H1 (cell line): ENCODE data around the gene CMIP. TPM values are rescaled to one million over a fixed set of nuclear protein-coding genes. Genes with fewer than 3 reads are reported as not detected.

Source experiments
- BRCA1 ChIP-seq: IDR thresholded peaks from 2 replicates; pipeline ENCODE4 v1.6.1; 2012; ENCODE audit warnings: low read depth, low read length, improper control_type of control experiment
- RAD21 ChIP-seq, 2 experiments: IDR thresholded peaks in 1 of 2; conservative IDR thresholded peaks in 1 of 2; 2 replicates each; pipeline ENCODE4 v1.6.1; 2011; ENCODE audit warnings: low read depth in 2 of 2, low read length in 2 of 2, improper control_type of control experiment in 1 of 2, inconsistent platforms in 1 of 2, mild to moderate bottlenecking in 1 of 2, moderate library complexity in 1 of 2
- SUZ12 ChIP-seq: fragments of 200-600 bp; sonication (generic); IDR thresholded peaks from 2 replicates; pipeline ENCODE4 v1.6.1; 2012; ENCODE audit warnings: mild to moderate bottlenecking, inconsistent platforms, low read length, moderate library complexity, mixed read lengths
- TAF1 ChIP-seq: IDR thresholded peaks from 2 replicates; pipeline ENCODE4 v1.6.1; 2011; ENCODE audit warnings: mild to moderate bottlenecking, low read depth, low read length
- polyA plus RNA-seq, 7 experiments: library from polyadenylated mRNA; depleted of rRNA in 3 of 7; stranded (reverse) in 5 of 7; unstranded in 2 of 7; fragments of >200 nt in 5 of 7; fragments of 200-250 nt in 2 of 7; gene quantifications; 1 replicate in 5 of 7; 2 replicates in 1 of 7; 4 replicates in 1 of 7; pipeline versions ENCODE4 v1.2.1 to v1.2.3, GENCODE V29; 2011 to 2013; ENCODE audit warnings: missing spikeins in 2 of 7, mixed read lengths in 2 of 7
- total RNA-seq: library from RNA; stranded (reverse); fragmentation: NEBNext Ultra II Directional; extraction: Animal tissue kit (Norgen Biotek cat#: 25700); gene quantifications from 2 replicates; pipeline ENCODE4 v1.2.1, GENCODE V29; 2021
- TF ChIP-seq, protein P1 (sequence below): fragments of 300-600 bp; sonication (generic); IDR thresholded peaks from 2 replicates; pipeline ENCODE4 v1.7.1; 2012; ENCODE audit warnings: low read length, moderate library complexity, mild to moderate bottlenecking, inconsistent platforms; ENCODE audit not compliant: insufficient replicate concordance

Gene CMIP
- total and polyA plus RNA-seq, 2 of the 8 experiments (the other 6 are each of a cell fraction or from before 2014, with no cell fraction given) = 7.9 to 53.2 TPM

DNA sequence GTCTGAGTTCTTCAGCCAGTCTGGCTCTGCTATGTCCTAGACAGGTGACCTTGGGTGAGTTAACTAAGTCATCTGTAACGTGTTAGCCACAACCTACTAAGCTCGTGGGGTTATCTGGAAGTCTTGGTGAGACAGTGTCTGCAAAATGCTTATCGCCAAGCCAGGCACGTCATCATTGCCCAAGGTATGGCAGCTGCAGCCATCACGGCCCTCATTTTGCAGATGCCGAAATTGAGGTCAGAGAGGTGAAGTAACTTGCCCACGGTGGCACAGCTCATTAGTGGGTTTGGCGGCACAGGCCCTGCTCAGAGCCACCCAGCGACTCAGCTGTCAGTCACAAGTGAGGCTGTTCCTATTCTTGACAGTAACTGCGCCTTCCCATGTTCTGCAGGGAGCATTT, 79.8 kb downstream of the CMIP start (continued):
- TF ChIP-seq SUZ12 (no peak), TAF1 (no peak), BRCA1 (no peak), RAD21 (IDR thresholded peaks at IDR 0.05 in 1 of 2, conservative IDR thresholded peaks at IDR 0.05 in 1 of 2; ENCODE audit: low read depth in 2 of 2, low read length in 2 of 2) (no peak)
- TF ChIP-seq, protein P1, sequence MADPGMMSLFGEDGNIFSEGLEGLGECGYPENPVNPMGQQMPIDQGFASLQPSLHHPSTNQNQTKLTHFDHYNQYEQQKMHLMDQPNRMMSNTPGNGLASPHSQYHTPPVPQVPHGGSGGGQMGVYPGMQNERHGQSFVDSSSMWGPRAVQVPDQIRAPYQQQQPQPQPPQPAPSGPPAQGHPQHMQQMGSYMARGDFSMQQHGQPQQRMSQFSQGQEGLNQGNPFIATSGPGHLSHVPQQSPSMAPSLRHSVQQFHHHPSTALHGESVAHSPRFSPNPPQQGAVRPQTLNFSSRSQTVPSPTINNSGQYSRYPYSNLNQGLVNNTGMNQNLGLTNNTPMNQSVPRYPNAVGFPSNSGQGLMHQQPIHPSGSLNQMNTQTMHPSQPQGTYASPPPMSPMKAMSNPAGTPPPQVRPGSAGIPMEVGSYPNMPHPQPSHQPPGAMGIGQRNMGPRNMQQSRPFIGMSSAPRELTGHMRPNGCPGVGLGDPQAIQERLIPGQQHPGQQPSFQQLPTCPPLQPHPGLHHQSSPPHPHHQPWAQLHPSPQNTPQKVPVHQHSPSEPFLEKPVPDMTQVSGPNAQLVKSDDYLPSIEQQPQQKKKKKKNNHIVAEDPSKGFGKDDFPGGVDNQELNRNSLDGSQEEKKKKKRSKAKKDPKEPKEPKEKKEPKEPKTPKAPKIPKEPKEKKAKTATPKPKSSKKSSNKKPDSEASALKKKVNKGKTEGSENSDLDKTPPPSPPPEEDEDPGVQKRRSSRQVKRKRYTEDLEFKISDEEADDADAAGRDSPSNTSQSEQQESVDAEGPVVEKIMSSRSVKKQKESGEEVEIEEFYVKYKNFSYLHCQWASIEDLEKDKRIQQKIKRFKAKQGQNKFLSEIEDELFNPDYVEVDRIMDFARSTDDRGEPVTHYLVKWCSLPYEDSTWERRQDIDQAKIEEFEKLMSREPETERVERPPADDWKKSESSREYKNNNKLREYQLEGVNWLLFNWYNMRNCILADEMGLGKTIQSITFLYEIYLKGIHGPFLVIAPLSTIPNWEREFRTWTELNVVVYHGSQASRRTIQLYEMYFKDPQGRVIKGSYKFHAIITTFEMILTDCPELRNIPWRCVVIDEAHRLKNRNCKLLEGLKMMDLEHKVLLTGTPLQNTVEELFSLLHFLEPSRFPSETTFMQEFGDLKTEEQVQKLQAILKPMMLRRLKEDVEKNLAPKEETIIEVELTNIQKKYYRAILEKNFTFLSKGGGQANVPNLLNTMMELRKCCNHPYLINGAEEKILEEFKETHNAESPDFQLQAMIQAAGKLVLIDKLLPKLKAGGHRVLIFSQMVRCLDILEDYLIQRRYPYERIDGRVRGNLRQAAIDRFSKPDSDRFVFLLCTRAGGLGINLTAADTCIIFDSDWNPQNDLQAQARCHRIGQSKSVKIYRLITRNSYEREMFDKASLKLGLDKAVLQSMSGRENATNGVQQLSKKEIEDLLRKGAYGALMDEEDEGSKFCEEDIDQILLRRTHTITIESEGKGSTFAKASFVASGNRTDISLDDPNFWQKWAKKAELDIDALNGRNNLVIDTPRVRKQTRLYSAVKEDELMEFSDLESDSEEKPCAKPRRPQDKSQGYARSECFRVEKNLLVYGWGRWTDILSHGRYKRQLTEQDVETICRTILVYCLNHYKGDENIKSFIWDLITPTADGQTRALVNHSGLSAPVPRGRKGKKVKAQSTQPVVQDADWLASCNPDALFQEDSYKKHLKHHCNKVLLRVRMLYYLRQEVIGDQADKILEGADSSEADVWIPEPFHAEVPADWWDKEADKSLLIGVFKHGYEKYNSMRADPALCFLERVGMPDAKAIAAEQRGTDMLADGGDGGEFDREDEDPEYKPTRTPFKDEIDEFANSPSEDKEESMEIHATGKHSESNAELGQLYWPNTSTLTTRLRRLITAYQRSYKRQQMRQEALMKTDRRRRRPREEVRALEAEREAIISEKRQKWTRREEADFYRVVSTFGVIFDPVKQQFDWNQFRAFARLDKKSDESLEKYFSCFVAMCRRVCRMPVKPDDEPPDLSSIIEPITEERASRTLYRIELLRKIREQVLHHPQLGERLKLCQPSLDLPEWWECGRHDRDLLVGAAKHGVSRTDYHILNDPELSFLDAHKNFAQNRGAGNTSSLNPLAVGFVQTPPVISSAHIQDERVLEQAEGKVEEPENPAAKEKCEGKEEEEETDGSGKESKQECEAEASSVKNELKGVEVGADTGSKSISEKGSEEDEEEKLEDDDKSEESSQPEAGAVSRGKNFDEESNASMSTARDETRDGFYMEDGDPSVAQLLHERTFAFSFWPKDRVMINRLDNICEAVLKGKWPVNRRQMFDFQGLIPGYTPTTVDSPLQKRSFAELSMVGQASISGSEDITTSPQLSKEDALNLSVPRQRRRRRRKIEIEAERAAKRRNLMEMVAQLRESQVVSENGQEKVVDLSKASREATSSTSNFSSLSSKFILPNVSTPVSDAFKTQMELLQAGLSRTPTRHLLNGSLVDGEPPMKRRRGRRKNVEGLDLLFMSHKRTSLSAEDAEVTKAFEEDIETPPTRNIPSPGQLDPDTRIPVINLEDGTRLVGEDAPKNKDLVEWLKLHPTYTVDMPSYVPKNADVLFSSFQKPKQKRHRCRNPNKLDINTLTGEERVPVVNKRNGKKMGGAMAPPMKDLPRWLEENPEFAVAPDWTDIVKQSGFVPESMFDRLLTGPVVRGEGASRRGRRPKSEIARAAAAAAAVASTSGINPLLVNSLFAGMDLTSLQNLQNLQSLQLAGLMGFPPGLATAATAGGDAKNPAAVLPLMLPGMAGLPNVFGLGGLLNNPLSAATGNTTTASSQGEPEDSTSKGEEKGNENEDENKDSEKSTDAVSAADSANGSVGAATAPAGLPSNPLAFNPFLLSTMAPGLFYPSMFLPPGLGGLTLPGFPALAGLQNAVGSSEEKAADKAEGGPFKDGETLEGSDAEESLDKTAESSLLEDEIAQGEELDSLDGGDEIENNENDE = no peak
